HG03439 (cell line): ENCODE measurements around the gene C1orf174.

Source experiments
- ATAC-seq: cut with Tn5 transposase; IDR thresholded peaks from one replicate; pipeline ENCODE4 v1.9.1; 2021; ENCODE audit warnings: mild to moderate bottlenecking, moderate library complexity; ENCODE audit not compliant: unreplicated experiment

C1orf174 gene

GRCh38 chr1:3900150-3900968 is at the start of gene C1orf174:
Gene C1orf174, minus strand, starts transcription at chr1:3900272. Its CDS starts 86 bp downstream, at chr1:3900186.
- peak; percentile 66 for ATAC-seq

- ATAC-seq, result no peak
These were observed 48.3 kb upstream of the C1orf174 start for GRCh38 chr1:3948344-3948743.

GRCh38 chr1:3945916-3946840 is 46.1 kb upstream of the C1orf174 start:
- no peak for ATAC-seq

- ATAC-seq, result no peak
These were observed 45.1 kb upstream of the C1orf174 start for GRCh38 chr1:3945222-3945621.

- ATAC-seq, result no peak
These were observed 44.6 kb upstream of the C1orf174 start for GRCh38 chr1:3944578-3945125.

- ATAC-seq, result no peak
These were observed 43.9 kb upstream of the C1orf174 start for GRCh38 chr1:3943806-3944577.

- ATAC-seq, result no peak
These were observed 43.0 kb upstream of the C1orf174 start for GRCh38 chr1:3943123-3943431.

GRCh38 chr1:3942416-3943122 is 42.5 kb upstream of the C1orf174 start:
- no peak for ATAC-seq

- no peak for ATAC-seq
These were observed 40.8 kb upstream of the C1orf174 start for GRCh38 chr1:3940754-3941345.

- ATAC-seq, result no peak
These were observed 40.1 kb upstream of the C1orf174 start for GRCh38 chr1:3940081-3940753.

GRCh38 chr1:3939242-3940080 is 39.4 kb upstream of the C1orf174 start:
- no peak for ATAC-seq

- ATAC-seq, result no peak
These were observed 32.3 kb upstream of the C1orf174 start for GRCh38 chr1:3932156-3932919.

GRCh38 chr1:3931007-3931912 is 31.2 kb upstream of the C1orf174 start:
- no peak for ATAC-seq

- no peak for ATAC-seq
These were observed 30.4 kb upstream of the C1orf174 start for GRCh38 chr1:3930301-3931006.

GRCh38 chr1:3929126-3929525 is 29.1 kb upstream of the C1orf174 start:
- no peak for ATAC-seq

GRCh38 chr1:3928586-3928985 is 28.5 kb upstream of the C1orf174 start:
- ATAC-seq, result no peak
